ENCODE measurements around the gene CFAP58. TPM values are rescaled to one million over a fixed set of nuclear protein-coding genes. Genes with fewer than 3 reads are reported as not detected.

Gene CFAP58
- polyA plus RNA-seq, 3 donors: 0.16 TPM; not detected in 2

GRCh38 chr10:104340641-104341040 is 13.0 kb upstream of the CFAP58 start:
- Histone ChIP-seq H3K27me3 (ENCODE audit: control insufficient read depth in 2 of 2, insufficient read depth in 2 of 2, low read length in 2 of 2) (no peaks in the 10 kb centered on the region), H3K4me2 (replicated peaks; ENCODE audit: extremely low read depth, low read length, poor library complexity, severe bottlenecking) (no peak overlapping the region), H3K79me2 (ENCODE audit: insufficient read depth, low read length) (peaks cover 42% of the 10 kb centered on the region), H3K36me3 (replicated peaks in 1 of 2; ENCODE audit: control insufficient read depth in 1 of 2, insufficient read depth in 2 of 2, low read length in 2 of 2) (no peaks in the 10 kb centered on the region), H3K4me3 (replicated peaks in 1 of 3; ENCODE audit: low read depth in 2 of 3, low read length in 3 of 3) (no peak overlapping the region), H3K4me1 (ENCODE audit: control insufficient read depth in 1 of 2, insufficient read depth in 2 of 2, low read length in 2 of 2) (peaks cover 27 to 33% of the 10 kb centered on the region in 2 donors), H3K9me3 (replicated peaks in 1 of 2; ENCODE audit: control insufficient read depth in 1 of 2, insufficient read depth in 1 of 2, low read length in 2 of 2) (no peaks in the 10 kb centered on the region), H4K20me1 (ENCODE audit: insufficient read depth, low read length) (peaks cover 26% of the 10 kb centered on the region), H2AFZ (ENCODE audit: insufficient read depth, low read depth, low read length, poor library complexity, severe bottlenecking) (no peak overlapping the region), H3K9ac (ENCODE audit: insufficient read depth, low read length, poor library complexity, severe bottlenecking) (no peak overlapping the region), H3K27ac (ENCODE audit: low read depth in 1 of 2, low read length in 2 of 2) (no peak overlapping the region)
- TF ChIP-seq, protein P1, sequence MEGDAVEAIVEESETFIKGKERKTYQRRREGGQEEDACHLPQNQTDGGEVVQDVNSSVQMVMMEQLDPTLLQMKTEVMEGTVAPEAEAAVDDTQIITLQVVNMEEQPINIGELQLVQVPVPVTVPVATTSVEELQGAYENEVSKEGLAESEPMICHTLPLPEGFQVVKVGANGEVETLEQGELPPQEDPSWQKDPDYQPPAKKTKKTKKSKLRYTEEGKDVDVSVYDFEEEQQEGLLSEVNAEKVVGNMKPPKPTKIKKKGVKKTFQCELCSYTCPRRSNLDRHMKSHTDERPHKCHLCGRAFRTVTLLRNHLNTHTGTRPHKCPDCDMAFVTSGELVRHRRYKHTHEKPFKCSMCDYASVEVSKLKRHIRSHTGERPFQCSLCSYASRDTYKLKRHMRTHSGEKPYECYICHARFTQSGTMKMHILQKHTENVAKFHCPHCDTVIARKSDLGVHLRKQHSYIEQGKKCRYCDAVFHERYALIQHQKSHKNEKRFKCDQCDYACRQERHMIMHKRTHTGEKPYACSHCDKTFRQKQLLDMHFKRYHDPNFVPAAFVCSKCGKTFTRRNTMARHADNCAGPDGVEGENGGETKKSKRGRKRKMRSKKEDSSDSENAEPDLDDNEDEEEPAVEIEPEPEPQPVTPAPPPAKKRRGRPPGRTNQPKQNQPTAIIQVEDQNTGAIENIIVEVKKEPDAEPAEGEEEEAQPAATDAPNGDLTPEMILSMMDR (IDR thresholded peaks at IDR 0.05): no peak
- Mint-ChIP-seq H3K27ac (peak overlapping the region in 1 of 7 donors; percentile 23), H3K9me3 (peaks cover 0 to 1% (median 0%) of the 10 kb centered on the region in 7 donors), H3K4me1 (peaks cover 33% of the 10 kb centered on the region), H3K36me3 (peaks cover 0 to 5% of the 10 kb centered on the region in 2 donors), H3K27me3 (ENCODE audit: low read depth in 3 of 3) (peaks cover 2 to 9% (median 4%) of the 10 kb centered on the region in 3 donors), H3K4me3 (no peak overlapping the region)
- intact Hi-C loops (cut with micrococcal nuclease): no loop called here
- 80% methylated on average over 1 of the region's 4 CpGs for WGBS (ENCODE audit: insufficient coverage)
- no peak for DNase-seq

- no peak overlapping the region for H3K4me3 Mint-ChIP-seq
- Histone ChIP-seq H3K27me3 (ENCODE audit: control insufficient read depth in 2 of 2, insufficient read depth in 2 of 2, low read length in 2 of 2) (no peaks in the 10 kb centered on the region), H3K4me2 (replicated peaks; ENCODE audit: extremely low read depth, low read length, poor library complexity, severe bottlenecking) (no peak overlapping the region), H3K4me3 (replicated peaks in 1 of 3; ENCODE audit: low read depth in 2 of 3, low read length in 3 of 3) (no peak overlapping the region), H3K79me2 (ENCODE audit: insufficient read depth, low read length) (peaks cover 18% of the 10 kb centered on the region), H3K4me1 (ENCODE audit: control insufficient read depth in 1 of 2, insufficient read depth in 2 of 2, low read length in 2 of 2) (peaks cover 26 to 36% of the 10 kb centered on the region in 2 donors), H2AFZ (ENCODE audit: insufficient read depth, low read depth, low read length, poor library complexity, severe bottlenecking) (no peak overlapping the region), H3K9me3 (replicated peaks in 1 of 2; ENCODE audit: control insufficient read depth in 1 of 2, insufficient read depth in 1 of 2, low read length in 2 of 2) (no peaks in the 10 kb centered on the region), H3K9ac (ENCODE audit: insufficient read depth, low read length, poor library complexity, severe bottlenecking) (no peak overlapping the region), H3K36me3 (replicated peaks in 1 of 2; ENCODE audit: control insufficient read depth in 1 of 2, insufficient read depth in 2 of 2, low read length in 2 of 2) (no peaks in the 10 kb centered on the region), H4K20me1 (ENCODE audit: insufficient read depth, low read length) (peaks cover 3% of the 10 kb centered on the region), H3K27ac (ENCODE audit: low read depth in 1 of 2, low read length in 2 of 2) (no peak overlapping the region)
- H3K4me1 Mint-ChIP-seq: peaks cover 31% of the 10 kb centered on the region
- DNase-seq: no peak
- WGBS (ENCODE audit: insufficient coverage): 88% methylated on average over 3 of the region's 3 CpGs
- no peaks in the 10 kb centered on the region for H3K36me3 Mint-ChIP-seq
- TF ChIP-seq, protein P1 (IDR thresholded peaks at IDR 0.05): no peak
- no peak overlapping the region for H3K27ac Mint-ChIP-seq
- H3K27me3 Mint-ChIP-seq (ENCODE audit: low read depth in 3 of 3): peaks cover 0 to 11% (median 4%) of the 10 kb centered on the region in 3 donors
- intact Hi-C loops (cut with micrococcal nuclease): no loop called here
- peaks cover 0 to 3% (median 0%) of the 10 kb centered on the region in 7 donors for H3K9me3 Mint-ChIP-seq
These were observed 10.7 kb upstream of the CFAP58 start for GRCh38 chr10:104342941-104343411.
